ENCODE data around the gene CD276.

CD276 gene

GRCh38 chr15:73747847-73748590, 63.8 kb downstream of the CD276 start:
- no peak for DNase-seq (ENCODE audit: low read depth)

GRCh38 chr15:73748730-73749129, 64.5 kb downstream of the CD276 start:
- no peak for DNase-seq (ENCODE audit: low read depth)

GRCh38 chr15:73749533-73749932, 65.3 kb downstream of the CD276 start:
- no peak for DNase-seq (ENCODE audit: low read depth)

- no peak for DNase-seq (ENCODE audit: low read depth)
These were observed 65.8 kb downstream of the CD276 start for GRCh38 chr15:73749971-73750370.

DNA sequence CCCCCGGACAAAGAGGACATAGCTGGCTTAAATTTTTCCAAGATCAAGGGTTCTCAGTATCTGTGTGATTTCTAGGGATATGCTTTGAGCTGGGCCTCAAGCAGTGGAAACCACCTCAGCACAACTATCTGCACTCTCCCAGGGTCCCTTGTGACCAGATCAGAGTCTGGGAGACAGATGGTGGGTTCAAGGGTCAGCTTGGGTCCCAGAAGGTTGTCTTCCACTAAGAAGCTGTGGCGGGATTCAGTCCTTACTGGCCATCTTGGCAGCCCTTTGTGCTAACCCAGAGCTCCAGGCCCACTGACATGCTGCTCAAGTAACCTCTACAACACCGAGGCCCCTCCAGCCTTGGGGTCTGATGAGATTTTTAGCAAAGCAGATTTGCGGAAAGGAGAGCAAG, 66.3 kb downstream of the CD276 start:
- DNase-seq (ENCODE audit: low read depth) = no peak

DNA sequence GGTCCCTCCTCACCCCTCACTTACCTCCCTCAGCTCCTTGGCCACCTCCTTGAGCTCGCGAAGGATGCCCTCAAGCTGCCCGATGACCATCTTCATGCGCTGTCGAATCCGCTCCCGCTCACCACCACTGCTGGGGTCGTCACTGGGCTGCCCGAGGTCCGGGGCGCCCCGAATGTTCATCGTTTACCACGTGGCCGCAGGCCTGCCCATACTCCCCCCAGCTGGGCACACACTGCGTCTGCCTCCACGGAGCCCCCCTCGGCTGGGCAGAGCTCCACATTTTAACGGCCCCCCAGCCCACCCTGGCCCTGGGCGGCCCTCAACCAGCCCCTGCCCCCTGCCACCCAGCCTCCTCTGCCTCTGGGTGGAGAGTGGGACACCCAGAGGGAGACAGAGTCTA, 66.8 kb downstream of the CD276 start:
- no peak for DNase-seq (ENCODE audit: low read depth)

GRCh38 chr15:73751511-73751898, 67.3 kb downstream of the CD276 start:
- DNase-seq (ENCODE audit: low read depth) = no peak

DNA sequence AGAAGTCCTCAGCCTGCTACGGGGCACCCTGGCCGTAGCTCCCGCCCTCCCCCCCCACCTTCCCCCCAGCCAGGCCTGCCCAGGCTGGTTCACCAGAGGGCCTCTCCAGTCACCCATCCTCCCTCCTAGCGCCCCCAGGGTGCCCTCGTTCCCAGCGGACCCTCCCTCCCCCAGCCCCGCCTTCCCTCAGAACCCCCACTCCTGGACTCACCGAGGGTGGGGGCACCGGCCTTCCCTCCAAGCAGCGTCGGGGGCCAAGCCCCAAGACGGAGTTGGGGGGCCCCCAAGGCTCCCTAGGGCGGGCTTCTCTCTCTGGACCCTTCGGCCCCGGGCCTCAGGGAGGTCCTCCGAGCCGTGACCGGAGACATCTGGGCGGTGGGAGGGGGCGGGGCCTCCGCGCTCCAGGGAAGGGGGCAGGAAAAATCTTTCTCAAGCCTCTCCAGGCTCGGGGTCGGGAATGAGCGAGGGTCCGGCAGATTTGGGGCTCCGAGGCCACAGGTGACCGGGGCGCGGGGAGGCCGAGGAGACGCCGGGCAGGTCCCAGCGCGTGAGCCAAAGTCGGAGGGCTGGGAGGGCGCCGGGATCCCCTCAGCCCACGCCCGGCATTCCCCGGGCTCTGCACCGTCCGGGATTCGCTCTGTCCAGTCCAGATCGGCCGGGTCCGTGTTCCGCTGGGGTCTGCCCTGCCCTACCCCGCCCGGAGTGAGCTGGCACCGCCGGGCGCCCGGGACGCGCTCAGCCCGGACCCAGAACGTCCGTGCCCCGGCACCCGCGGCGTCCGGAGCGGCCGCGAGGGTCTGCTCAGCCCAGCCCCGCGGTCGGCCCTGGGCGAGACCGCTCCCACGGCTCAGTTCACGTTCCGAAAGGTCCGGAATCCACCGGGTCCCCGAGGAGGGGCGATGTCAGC, 68.0 kb downstream of the CD276 start:
- no peak for DNase-seq (ENCODE audit: low read depth)

GRCh38 chr15:73752806-73753193, 68.6 kb downstream of the CD276 start:
- DNase-seq (ENCODE audit: low read depth) = no peak

- no peak for DNase-seq (ENCODE audit: low read depth)
These were observed 69.3 kb downstream of the CD276 start, which contains the start of gene INSYN1 for GRCh38 chr15:73753250-73754130. Gene INSYN1, minus strand, starts transcription at chr15:73753351. Its CDS starts 2,221 bp downstream, at chr15:73751130.

GRCh38 chr15:73754461-73754860, 70.3 kb downstream of the CD276 start:
- DNase-seq (ENCODE audit: low read depth) = no peak

GRCh38 chr15:73755481-73755880, 71.3 kb downstream of the CD276 start:
- no peak for DNase-seq (ENCODE audit: low read depth)

DNA sequence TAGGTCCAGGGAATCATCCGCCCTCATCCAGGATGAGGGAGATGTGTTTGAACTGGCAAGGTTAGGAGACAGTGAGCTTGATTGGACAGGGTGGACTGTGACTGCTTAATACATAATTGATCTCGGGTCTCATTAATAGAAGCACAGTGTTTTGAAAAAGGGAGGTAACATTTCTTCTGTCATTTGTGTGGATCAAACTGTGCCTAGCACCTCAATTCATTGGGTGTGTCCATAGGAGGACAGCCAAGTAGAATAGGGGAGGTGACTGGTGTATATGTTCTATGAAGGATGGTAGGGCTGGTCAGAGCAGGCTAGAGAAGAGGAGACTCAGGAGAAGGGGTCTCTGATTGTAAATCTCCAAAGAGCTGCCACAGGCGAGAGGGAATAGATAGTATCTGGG, 71.8 kb downstream of the CD276 start:
- DNase-seq (ENCODE audit: low read depth) = no peak

DNA sequence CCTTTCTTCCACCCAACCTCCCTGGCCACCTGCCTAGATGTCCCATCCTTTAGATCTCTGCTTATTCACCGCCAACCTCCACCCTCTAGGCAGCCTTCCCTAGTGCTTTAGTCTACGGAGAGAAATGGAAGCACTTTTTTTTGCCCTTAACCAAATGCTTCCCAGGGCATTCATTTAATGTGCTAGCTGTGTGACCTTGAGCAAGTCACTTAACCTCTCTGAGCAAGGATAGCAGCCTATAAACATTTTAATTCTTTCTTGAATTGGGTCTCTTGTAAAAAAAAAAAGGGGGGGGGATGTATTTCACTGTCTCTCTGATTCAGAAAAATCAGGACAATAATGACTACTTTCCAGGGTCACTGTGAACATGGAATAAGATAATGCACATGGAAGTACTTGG, 72.2 kb downstream of the CD276 start:
- no peak for DNase-seq (ENCODE audit: low read depth)

DNA sequence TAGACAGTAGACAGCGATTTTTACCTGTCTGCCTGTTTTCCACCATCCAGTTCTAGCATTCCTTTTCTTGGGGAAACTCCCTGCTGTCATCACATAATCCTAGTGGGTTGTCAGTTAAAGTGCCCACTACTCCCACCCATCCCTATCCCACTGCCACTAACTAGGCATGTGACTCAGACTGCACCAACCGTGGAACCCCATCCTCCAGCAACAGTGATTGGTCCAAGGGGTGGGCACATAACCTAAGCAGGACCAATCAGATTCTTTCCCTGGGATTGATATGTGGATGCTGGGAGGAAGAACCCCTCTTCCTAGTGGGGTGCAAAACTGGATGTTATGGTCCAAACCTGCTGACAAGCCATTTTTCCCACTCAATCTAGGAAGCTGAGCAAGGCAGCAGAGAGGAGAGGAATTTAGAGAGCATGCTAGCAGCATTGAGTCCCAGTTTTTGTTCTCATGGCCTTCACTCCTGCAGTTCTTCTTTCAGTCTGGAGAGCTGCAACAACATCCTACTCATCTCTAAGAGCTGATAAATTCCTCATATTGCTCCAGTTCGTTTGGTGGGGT, 72.8 kb downstream of the CD276 start:
- no peak for DNase-seq (ENCODE audit: low read depth)

DNA sequence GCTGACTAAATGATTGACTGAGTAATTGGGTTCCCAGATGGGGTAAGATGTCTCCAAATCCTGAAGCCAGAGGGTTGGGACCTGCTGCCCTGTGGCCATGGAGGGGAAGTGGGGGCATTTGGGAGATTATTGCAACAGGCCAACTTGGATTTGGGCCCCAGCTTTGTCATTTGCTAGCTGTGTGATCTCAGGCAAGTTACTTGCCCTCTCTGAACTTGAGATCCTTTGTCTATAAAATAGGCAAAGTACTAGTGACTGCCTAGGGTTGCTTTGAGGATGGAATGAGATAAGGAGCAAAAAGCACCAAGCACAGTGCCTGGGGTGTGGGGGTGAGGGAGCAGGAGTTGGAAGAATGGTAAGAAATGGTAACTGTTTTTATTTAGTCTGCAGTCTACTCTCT, 73.4 kb downstream of the CD276 start:
- no peak for DNase-seq (ENCODE audit: low read depth)

DNA sequence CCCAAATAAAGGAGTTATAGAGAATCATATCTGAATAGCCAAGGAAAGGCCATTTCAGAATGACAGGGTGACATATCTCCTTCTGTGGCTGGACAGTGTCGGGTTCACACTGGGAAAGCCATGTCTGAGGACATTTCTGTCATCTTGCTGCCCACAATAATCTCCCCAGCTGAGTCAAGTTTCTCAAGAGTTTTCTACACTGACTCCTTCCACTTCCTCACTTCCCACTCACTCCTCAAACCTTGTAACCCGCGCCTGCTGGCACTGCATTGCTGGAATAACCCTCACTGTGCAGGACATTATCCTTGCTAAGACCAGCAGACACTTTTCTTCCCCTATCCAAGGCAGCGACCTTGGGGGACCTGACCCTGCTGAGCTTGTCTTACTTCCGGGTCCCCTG, 74.3 kb downstream of the CD276 start:
- no peak for DNase-seq (ENCODE audit: low read depth)

- no peak for DNase-seq (ENCODE audit: low read depth)
These were observed 76.4 kb downstream of the CD276 start for GRCh38 chr15:73760330-73761329.

DNA sequence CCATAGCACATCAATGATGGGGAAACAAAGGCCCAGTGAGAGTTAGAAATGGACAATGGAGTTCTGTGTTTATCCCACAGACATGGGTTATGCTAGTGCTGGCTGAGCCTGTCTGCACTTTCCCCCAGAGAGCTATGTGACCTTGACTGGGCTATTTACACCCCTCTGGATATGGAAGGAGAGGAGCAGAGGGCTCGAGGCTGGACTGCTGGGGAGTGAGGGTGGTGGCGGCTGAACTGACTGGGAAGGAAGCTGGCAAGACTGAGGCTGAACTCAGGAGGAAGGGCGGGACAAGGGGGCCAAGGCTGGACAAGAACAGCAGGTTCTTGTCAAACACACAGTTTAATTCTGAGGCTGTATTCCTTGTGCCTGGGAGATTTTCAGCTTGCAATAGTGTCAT, 79.7 kb downstream of the CD276 start:
- no peak for DNase-seq (ENCODE audit: low read depth)

All from activated gamma-delta T cell treated with anti-CD3 and anti-CD28 coated beads, Interleukin-2, amount 50 U/mL, for 16 hours (primary cell).